ENCODE results near the gene MROH8. TPM values are rescaled to one million over a fixed set of nuclear protein-coding genes. Genes with fewer than 3 reads are reported as not detected.

MROH8 gene
- total RNA-seq (2014; rRNA removed; shearing (Covaris generic)), result 0.63 TPM in 1 of 2 replicates, not detected in the other
- polyA plus RNA-seq (2016; fragmentation: Nextera tagmentation; extraction: Ambion mirVana), result 0.50 and 0.68 TPM in 2 replicates
- long read RNA-seq, result 0 reads

GRCh38 chr20:37178839-37179682, at the start of gene MROH8, which contains the start of gene RPN2:
MROH8 (minus strand) TSS chr20:37179548.
RPN2 (plus strand) TSS chr20:37179330; CDS start chr20:37179357, 27 bp downstream.
- peak within 1 kb of the TSS; percentile 99 for H3K4me2 ChIP-seq
- H3K36me3 ChIP-seq (ENCODE audit: insufficient read depth), result peaks cover 14% of the 10 kb centered on the region
- TF ChIP-seq ZNF331 (CRISPR knock-in tag; IDR thresholded peaks at IDR 0.05; ENCODE audit: low read depth), result no peak
- no peak for TF ChIP-seq CTCF (conservative IDR thresholded peaks at IDR 0.05; ENCODE audit: low read depth in 2 of 2)
- TF ChIP-seq NANOG (IDR thresholded peaks at IDR 0.05; ENCODE audit: borderline replicate concordance), result no peak
- TF ChIP-seq POLR2AphosphoS5 (IDR thresholded peaks at IDR 0.05; ENCODE audit: low read depth), result peak; percentile 73
- TF ChIP-seq CREB1 (CRISPR knock-in tag; IDR thresholded peaks at IDR 0.05; ENCODE audit: low read depth), result peak; percentile 85
- TF ChIP-seq, protein P1, sequence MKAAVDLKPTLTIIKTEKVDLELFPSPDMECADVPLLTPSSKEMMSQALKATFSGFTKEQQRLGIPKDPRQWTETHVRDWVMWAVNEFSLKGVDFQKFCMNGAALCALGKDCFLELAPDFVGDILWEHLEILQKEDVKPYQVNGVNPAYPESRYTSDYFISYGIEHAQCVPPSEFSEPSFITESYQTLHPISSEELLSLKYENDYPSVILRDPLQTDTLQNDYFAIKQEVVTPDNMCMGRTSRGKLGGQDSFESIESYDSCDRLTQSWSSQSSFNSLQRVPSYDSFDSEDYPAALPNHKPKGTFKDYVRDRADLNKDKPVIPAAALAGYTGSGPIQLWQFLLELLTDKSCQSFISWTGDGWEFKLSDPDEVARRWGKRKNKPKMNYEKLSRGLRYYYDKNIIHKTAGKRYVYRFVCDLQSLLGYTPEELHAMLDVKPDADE (IDR thresholded peaks at IDR 0.05), result peak; percentile 57; the same call in 1 of the 2 replicates
- TF ChIP-seq EZH2 (IDR thresholded peaks at IDR 0.05; ENCODE audit: low read depth, unreplicated experiment), result no peak
- TF ChIP-seq REST (IDR thresholded peaks at IDR 0.05; ENCODE audit: unreplicated experiment), result no peak
- H3K36me3 Mint-ChIP-seq (ENCODE audit: low read depth), result peaks cover 18% of the 10 kb centered on the region
- H3K9me2 ChIP-seq (ENCODE audit: insufficient read depth), result no peaks in the 10 kb centered on the region
- no peaks in the 10 kb centered on the region for H3K27me3 ChIP-seq (ENCODE audit: insufficient read depth)
- H4K20me1 ChIP-seq (replicated peaks; ENCODE audit: insufficient read depth), result peaks cover 44% of the 10 kb centered on the region
- peaks cover 9% of the 10 kb centered on the region for H3K27me3 Mint-ChIP-seq (ENCODE audit: insufficient read depth, low read depth, poor library complexity)
- peak within 1 kb of the TSS; percentile 98 for H3K27ac Mint-ChIP-seq
- ATAC-seq (peak; percentile 98), DNase-seq (ENCODE audit: low spot score) (peak; percentile 99)
- H3K4me1 Mint-ChIP-seq, result peaks cover 12% of the 10 kb centered on the region
- H3F3A ChIP-seq (replicated peaks; ENCODE audit: low read depth), result 0 out of 2 replicates have a peak, but pooled peaks cover 4% of the 10 kb centered on the region
- H2AFZ ChIP-seq, result peak within 1 kb of the TSS; percentile 78; the same call in 1 of the 2 replicates
- peak within 1 kb of the TSS; percentile 97 for H3K4me3 ChIP-seq
- peaks cover 50% of the 10 kb centered on the region for H3K79me2 ChIP-seq (replicated peaks; ENCODE audit: insufficient read depth)
- no peaks in the 10 kb centered on the region for H3K9me3 Mint-ChIP-seq
- H3K27ac ChIP-seq (ENCODE audit: low read depth), result peak within 1 kb of the TSS; percentile 96
- peak within 1 kb of the TSS; percentile 79 for H3K4me3 Mint-ChIP-seq
- peaks cover 8% of the 10 kb centered on the region for H3K4me1 ChIP-seq (ENCODE audit: insufficient read depth)
